ENCODE results near the gene FAM110A. TPM values are rescaled to one million over a fixed set of nuclear protein-coding genes. Genes with fewer than 3 reads are reported as not detected.
A peak's percentile ranks its signal among the peaks of the same experiment; 100 is the strongest.

Gene FAM110A
- total RNA-seq, 1 experiment from 2014 or later: 14.9 TPM

DNA sequence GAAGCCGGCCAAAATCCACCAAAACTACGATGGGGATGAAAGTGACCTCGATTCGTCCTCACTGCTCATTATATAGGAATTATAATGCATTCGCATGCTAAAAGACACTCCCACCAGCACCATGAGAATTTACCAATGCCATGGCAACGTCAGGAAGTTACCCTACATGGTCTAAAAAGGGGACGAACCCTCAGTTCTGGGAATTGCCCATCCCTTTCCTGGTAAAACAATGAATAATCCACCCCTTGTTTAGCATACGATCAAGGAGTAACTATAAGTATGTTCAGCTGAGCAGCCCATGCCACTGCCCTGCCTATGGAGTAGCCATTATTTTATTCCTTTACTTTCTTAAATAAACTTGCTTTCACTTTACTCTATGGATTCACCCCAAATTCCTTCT, 20.1 kb upstream of the FAM110A start:
- H3K36me3 Mint-ChIP-seq (ENCODE audit: insufficient read depth, unreplicated experiment): no peaks in the 10 kb centered on the region
- TF ChIP-seq, protein P1, sequence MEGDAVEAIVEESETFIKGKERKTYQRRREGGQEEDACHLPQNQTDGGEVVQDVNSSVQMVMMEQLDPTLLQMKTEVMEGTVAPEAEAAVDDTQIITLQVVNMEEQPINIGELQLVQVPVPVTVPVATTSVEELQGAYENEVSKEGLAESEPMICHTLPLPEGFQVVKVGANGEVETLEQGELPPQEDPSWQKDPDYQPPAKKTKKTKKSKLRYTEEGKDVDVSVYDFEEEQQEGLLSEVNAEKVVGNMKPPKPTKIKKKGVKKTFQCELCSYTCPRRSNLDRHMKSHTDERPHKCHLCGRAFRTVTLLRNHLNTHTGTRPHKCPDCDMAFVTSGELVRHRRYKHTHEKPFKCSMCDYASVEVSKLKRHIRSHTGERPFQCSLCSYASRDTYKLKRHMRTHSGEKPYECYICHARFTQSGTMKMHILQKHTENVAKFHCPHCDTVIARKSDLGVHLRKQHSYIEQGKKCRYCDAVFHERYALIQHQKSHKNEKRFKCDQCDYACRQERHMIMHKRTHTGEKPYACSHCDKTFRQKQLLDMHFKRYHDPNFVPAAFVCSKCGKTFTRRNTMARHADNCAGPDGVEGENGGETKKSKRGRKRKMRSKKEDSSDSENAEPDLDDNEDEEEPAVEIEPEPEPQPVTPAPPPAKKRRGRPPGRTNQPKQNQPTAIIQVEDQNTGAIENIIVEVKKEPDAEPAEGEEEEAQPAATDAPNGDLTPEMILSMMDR (IDR thresholded peaks at IDR 0.05; ENCODE audit: unreplicated experiment): no peak
- DNase-seq: no peak
- H3K4me3 Mint-ChIP-seq (ENCODE audit: low read depth, unreplicated experiment): no peak overlapping the region
- no peaks in the 10 kb centered on the region for H3K9me3 Mint-ChIP-seq (ENCODE audit: low read depth, unreplicated experiment)
- H3K27ac Mint-ChIP-seq (ENCODE audit: unreplicated experiment): no peak overlapping the region
- H3K4me1 Mint-ChIP-seq (ENCODE audit: low read depth, unreplicated experiment): no peaks in the 10 kb centered on the region
- no TSS peak for BruUV-seq (replicated peaks)
- peaks cover 52% of the 10 kb centered on the region for H3K27me3 Mint-ChIP-seq (ENCODE audit: unreplicated experiment)
- CTCF ChIA-PET: no interaction called here
- intact Hi-C loops (cut with micrococcal nuclease; ENCODE audit: unreplicated experiment): no loop called here

DNA sequence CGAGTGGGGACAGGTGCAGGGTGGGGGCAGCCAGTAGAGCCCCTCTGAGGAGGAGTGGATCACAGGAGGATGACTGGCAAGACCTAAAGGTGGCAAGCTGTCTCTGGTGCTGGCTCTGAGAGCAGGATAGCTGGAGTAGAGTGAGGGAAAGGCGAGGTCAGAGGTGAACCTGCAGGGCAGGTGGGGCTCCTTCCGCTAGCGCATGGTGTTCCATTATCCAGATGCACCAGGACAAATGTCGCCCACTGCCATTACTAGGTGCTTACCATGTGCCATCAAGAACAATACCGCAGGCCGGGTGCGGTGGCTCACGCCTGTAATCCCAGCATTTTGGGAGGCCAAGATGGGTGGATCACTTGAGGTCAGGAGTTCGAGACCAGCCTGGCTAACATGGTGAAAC, 18.3 kb upstream of the FAM110A start:
- peaks cover 44% of the 10 kb centered on the region for H3K27me3 Mint-ChIP-seq (ENCODE audit: unreplicated experiment)
- no TSS peak for BruUV-seq (replicated peaks)
- no peaks in the 10 kb centered on the region for H3K4me1 Mint-ChIP-seq (ENCODE audit: low read depth, unreplicated experiment)
- no peak overlapping the region for H3K27ac Mint-ChIP-seq (ENCODE audit: unreplicated experiment)
- TF ChIP-seq, protein P1 (IDR thresholded peaks at IDR 0.05; ENCODE audit: unreplicated experiment): no peak
- no peaks in the 10 kb centered on the region for H3K36me3 Mint-ChIP-seq (ENCODE audit: insufficient read depth, unreplicated experiment)
- DNase-seq: no peak
- intact Hi-C loops (cut with micrococcal nuclease; ENCODE audit: unreplicated experiment): no loop called here
- no peaks in the 10 kb centered on the region for H3K9me3 Mint-ChIP-seq (ENCODE audit: low read depth, unreplicated experiment)
- no peak overlapping the region for H3K4me3 Mint-ChIP-seq (ENCODE audit: low read depth, unreplicated experiment)
- CTCF ChIA-PET: interaction anchor here (2.4 kb wide), 1 partner anchor 141 kb away, joined by 13 read pairs; no protein-coding TSS in a partner anchor

DNA sequence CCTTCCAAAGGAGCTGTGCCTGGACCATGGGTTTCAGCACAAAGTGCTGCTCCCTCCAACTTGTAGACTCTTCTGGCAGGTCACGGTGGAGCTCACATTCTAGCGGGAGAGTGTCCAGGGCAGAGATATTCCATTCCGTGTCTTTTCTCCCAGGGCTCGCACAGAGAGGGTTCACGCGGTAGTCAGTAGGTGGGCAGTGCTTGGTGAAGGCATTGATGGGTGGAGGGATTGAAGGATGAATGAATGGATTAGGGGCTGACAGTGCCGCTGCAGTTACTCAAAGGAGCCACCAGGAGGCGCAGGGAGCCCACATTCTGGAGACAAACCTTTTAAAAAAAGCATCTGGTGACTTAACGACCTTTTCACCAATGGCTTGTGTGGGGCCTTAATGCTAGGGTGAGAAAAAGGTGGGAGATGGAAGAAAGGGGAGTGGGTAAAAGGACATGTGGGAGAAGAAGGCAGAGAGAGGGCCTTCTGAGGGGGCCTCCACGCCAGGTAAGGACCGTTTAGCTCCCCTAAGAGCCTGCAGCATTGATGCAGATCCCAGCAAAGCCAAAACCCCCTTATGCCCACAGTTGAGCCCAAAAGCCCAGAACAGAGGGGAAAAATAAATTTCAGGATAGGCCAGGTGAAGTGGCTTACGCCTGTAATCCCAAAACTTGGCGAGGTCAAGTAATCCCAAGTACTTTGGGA, 17.5 kb upstream of the FAM110A start:
- H3K9me3 Mint-ChIP-seq (ENCODE audit: low read depth, unreplicated experiment): no peaks in the 10 kb centered on the region

DNA sequence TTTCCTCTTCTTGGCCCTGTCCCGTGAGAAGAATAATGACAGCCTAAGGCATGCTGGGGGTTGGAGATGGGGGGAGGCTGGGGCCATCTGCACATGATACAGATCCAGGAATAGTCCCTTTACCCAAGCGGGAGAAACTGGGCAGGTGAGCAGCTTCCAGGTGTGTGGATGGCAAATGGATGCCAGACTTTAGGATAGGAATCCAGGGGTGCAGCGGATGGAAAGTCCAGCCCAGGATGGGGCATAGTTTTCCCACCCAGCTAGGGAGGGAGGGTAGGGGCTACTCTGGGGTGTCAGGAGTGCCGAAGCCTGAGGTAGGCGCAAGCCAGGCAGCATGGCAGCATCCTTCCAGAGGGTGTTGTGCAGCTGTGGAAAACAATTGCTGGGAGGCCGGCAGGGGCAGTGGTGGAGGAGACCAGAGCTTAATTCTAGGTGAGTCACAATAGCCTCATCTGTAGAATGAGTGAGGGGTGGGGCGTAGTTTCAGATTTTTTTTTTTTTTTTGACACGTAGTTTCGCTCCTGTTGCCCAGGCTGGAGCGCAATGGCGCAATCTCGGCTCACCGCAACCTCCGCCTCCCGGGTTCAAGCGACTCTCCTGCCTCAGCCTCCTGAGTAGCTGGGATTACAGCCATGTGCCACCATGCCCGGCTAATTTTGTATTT, 15.4 kb upstream of the FAM110A start:
- H3K27me3 Mint-ChIP-seq (ENCODE audit: unreplicated experiment): peaks cover 32% of the 10 kb centered on the region
- H3K4me1 Mint-ChIP-seq (ENCODE audit: low read depth, unreplicated experiment): no peaks in the 10 kb centered on the region
- intact Hi-C loops (cut with micrococcal nuclease; ENCODE audit: unreplicated experiment): no loop called here
- H3K36me3 Mint-ChIP-seq (ENCODE audit: insufficient read depth, unreplicated experiment): no peaks in the 10 kb centered on the region
- no peaks in the 10 kb centered on the region for H3K9me3 Mint-ChIP-seq (ENCODE audit: low read depth, unreplicated experiment)
- no peak overlapping the region for H3K4me3 Mint-ChIP-seq (ENCODE audit: low read depth, unreplicated experiment)
- CTCF ChIA-PET: interaction anchor here (0.6 to 1.7 kb wide), 5 partner anchors 14 to 290 kb away, joined by 4 to 12 read pairs (median 5); no protein-coding TSS in a partner anchor
- TF ChIP-seq, protein P1 (IDR thresholded peaks at IDR 0.05; ENCODE audit: unreplicated experiment): no peak
- no peak overlapping the region for H3K27ac Mint-ChIP-seq (ENCODE audit: unreplicated experiment)
- peak; percentile 4 for DNase-seq
- BruUV-seq (replicated peaks): no TSS peak

More for the DNA sequence above, 17.5 kb upstream of the FAM110A start:
- intact Hi-C loops (cut with micrococcal nuclease; ENCODE audit: unreplicated experiment): loop anchor here (1.0 to 2.0 kb wide), 2 partner anchors 140 to 397 kb away; no protein-coding TSS in a partner anchor
- H3K27ac Mint-ChIP-seq (ENCODE audit: unreplicated experiment): no peak overlapping the region
- CTCF ChIA-PET: interaction anchor here (2.4 kb wide), 1 partner anchor 140 kb away, joined by 13 read pairs; no protein-coding TSS in a partner anchor
- peaks cover 48% of the 10 kb centered on the region for H3K27me3 Mint-ChIP-seq (ENCODE audit: unreplicated experiment)
- no peaks in the 10 kb centered on the region for H3K36me3 Mint-ChIP-seq (ENCODE audit: insufficient read depth, unreplicated experiment)
- no peaks in the 10 kb centered on the region for H3K4me1 Mint-ChIP-seq (ENCODE audit: low read depth, unreplicated experiment)
- DNase-seq: peak; percentile 51
- no peak overlapping the region for H3K4me3 Mint-ChIP-seq (ENCODE audit: low read depth, unreplicated experiment)
- TF ChIP-seq, protein P1 (IDR thresholded peaks at IDR 0.05; ENCODE audit: unreplicated experiment): peak; percentile 90
- no TSS peak for BruUV-seq (replicated peaks)
